ENCODE data around the gene ZP4.

The ZP4 gene, protein sequence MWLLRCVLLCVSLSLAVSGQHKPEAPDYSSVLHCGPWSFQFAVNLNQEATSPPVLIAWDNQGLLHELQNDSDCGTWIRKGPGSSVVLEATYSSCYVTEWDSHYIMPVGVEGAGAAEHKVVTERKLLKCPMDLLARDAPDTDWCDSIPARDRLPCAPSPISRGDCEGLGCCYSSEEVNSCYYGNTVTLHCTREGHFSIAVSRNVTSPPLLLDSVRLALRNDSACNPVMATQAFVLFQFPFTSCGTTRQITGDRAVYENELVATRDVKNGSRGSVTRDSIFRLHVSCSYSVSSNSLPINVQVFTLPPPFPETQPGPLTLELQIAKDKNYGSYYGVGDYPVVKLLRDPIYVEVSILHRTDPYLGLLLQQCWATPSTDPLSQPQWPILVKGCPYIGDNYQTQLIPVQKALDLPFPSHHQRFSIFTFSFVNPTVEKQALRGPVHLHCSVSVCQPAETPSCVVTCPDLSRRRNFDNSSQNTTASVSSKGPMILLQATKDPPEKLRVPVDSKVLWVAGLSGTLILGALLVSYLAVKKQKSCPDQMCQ
- 0 reads per million in 2 donors for total RNA-seq

DNA sequence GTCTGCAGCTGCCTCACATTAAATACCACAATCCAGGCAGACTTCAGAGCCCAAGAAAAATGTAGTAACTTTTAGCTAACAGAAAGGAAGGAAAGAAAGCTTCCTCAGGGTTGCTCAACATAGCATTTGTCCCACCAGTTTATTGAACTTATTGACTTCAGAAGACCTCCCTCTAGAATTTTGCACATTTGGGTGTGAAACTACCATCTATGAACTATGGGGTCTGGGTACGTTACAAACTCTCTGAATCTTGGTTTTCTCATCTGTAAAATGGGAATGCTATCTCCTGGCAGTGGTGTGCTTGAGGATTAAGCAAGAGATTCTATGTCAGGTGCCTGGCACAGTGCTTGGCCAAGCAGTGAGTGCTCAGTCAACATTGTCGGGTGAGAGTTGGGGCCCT, at the start of gene ZP4:
TSS of gene ZP4 (minus strand) at position 101 of the 400 bp plus-strand sequence. CDS start 287 bp downstream, outside the sequence.
- DNase-seq: no peak

GRCh38 chr1:237938553-237938952, 47.8 kb upstream of the ZP4 start:
- no peak for DNase-seq

GRCh38 chr1:237938068-237938467, 47.3 kb upstream of the ZP4 start:
- no peak for DNase-seq

- DNase-seq: no peak
Observed at GRCh38 chr1:237932816-237933215, 42.1 kb upstream of the ZP4 start.

GRCh38 chr1:237931581-237931980, 40.9 kb upstream of the ZP4 start:
- DNase-seq: no peak

DNA sequence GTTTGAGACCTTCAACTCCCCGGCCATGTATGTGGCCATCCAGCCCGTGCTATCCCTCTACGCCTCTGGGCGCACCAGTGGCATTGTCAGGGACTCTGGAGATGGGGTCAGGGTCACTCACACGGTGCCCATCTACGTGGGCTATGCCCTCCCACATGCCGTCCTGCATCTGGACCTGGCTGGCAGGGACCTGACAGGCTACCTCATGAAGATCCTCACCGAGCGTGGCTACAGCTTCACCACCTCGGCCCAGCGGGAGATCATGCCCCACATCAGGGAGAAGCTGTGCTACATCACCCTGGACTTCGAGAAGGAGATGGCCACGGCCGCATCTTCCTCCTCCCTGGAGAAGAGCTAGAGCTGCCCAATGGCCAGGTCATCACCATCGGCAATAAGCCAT, 36.5 kb upstream of the ZP4 start:
- DNase-seq: no peak

GRCh38 chr1:237921306-237921705, 30.6 kb upstream of the ZP4 start:
- no peak for DNase-seq

DNA sequence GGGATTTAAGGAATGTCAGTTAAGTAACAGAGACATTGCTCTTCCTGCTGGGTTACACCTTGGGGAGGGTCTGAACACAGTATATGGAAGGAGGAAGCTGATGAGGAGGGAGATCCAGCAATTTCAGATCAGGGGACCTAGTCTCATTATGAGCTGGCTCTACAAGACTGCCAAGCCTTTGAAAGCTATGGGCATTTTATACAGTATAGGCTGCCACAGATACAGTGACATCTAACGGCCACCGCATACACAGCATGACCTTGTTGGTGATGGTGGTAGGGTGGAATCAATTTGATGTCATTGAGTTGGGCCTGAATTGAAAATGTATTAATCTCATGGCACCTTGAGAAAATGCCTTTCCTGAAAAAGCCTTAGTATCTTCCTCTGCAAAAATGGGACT, 22.6 kb upstream of the ZP4 start:
- no peak for DNase-seq

DNA sequence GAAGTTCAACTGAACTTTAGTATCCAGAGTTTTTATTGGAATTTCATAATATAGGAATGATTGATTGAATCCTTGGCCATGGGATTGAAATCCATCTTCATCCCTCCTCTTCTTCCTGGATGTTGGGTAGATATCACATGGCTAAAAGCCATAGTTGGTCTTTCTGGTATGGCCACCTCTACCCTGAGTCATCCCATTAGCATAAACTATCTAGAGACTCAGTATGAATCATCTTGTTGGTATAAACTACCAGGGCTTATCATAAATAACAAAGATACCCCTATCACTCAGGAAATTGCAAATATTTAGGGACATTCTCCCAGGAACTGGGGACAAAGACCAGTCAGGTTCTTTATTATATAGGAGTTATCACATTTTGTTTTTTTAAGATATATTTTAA, 21.2 kb upstream of the ZP4 start:
- DNase-seq: no peak

- DNase-seq: no peak
Observed at GRCh38 chr1:237910834-237911233, 20.1 kb upstream of the ZP4 start.

DNA sequence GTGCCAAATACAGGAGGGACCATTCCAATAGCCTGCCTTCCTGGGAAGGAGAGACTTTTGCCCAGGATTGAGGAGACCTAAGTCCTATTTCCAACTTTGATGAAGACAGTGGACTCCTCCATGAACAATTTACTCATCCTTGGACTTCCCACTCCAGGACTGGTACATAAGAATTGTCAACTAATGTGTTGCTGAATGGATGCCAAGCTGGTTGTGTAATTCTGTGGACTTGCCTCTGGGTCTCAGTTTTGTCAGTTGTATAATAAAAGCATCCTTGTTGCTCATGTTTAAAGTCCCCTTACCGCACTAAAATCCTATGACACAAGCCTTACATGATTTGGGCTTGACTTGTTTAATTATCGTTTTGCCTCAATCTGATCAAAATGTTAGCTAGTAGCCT, 13.2 kb upstream of the ZP4 start:
- no peak for DNase-seq

DNA sequence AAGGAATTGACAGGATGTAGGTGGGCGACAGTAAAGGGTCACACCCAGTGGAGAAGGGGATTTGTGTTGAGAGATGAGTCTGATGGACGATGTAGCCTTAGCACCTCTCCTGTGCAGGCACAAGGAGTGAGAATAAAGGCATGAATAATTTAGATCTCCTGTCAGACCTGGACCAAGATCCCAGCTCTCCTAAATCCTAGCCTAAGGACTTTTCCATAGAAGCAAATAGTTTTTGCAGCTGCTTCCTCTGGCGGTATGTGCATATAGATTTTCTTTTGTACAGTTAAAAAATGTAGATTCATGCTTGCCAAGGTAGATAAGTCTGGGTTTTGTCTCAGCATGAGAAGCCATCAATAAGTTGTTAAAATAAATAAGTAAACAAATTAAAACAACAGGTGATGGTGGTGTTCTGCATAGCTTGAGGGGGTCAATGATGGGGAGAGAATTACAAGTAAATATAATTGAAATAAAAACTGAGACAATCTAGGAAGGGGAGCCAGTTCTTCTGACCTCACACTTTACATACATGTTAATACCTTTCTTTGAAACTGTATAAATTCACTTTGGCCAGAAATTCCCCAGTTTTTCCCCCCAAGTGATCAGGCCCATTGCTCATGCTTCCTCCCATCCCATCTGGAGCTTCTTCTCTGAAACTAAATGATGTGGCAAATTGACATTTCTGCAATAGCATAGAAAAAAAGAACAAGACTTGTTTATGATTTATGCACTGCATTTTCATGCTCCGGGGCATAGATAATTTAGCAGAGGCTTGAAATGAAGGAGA, 12.4 kb upstream of the ZP4 start:
- no peak for DNase-seq

DNA sequence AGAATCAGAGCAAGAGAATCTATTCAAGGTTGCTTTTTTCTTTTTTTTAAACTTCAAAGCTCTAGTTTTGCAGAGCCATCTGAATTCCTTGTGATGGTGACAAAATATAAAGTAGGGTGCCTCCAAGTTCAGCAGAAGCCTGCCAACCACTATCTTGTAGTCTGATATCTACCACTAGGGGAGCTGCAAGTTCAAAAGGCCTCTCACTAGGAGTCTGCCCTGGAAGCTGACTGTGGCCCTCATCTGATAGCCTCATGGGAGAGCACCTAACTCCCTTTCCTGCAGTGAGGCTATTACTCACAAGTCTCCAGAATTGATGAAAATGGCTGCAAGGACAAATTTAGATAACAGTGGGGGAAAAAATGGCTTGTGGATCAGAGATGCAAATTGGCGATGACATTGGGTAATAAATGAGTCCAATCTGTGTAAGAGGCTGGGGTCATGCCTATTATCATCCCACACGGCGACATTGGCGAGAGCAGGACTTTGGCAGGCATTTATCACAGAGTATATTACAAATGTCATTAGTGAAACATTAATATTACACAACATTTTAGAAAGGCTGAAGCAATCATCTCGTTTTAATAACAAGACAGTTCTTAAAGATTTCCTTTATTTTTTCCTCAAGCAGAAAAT, 10.7 kb upstream of the ZP4 start:
- DNase-seq: no peak

- no peak for DNase-seq
Observed at GRCh38 chr1:237895630-237896029, 4.9 kb upstream of the ZP4 start.

DNA sequence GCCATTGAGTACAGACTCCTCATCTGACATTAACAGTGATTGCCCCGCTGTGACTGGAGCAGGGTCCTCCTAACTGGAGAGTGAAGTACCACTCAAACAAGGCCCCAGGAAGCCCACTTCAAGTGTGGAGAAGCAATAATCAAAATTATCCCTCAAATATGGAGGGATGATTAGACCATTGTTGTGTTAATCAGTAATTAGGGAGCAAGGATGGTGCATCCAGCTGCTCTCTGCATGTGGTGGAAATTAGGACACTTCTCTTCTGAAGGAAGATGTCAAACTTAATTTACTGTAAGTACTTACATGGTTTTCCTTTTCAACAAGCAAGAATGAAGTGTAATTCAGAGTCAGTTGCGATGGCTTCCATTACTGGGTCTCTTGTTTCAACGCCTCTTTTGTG, 3.4 kb upstream of the ZP4 start:
- no peak for DNase-seq

DNA sequence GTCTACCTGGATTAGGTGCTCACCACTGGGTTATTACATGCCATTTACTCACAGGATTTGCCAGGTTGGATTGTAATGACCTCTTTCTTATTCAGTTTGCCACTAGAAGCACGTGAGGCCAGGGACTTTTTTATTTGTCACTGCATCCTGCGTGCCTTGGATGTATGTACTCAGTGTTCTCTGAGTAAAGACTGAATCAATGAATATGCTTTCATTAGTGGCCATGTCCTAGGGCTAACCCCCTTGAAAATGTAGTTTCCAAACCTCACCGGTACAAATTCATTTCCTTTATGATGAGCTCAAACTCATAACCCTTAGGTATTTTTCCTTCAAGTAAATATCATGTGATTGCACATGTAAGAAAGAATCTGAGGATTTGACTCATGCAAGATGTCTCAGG, 1.3 kb upstream of the ZP4 start:
- DNase-seq: no peak

GRCh38 chr1:237891266-237891665, 544 bp upstream of the ZP4 start:
- DNase-seq: no peak

GRCh38 chr1:237890416-237890815, 306 bp downstream of the ZP4 start:
- no peak for DNase-seq

- DNase-seq: no peak
Observed at GRCh38 chr1:237888143-237888542, 2.6 kb downstream of the ZP4 start.

- no peak for DNase-seq
Observed at GRCh38 chr1:237887542-237887941, 3.2 kb downstream of the ZP4 start.

DNA sequence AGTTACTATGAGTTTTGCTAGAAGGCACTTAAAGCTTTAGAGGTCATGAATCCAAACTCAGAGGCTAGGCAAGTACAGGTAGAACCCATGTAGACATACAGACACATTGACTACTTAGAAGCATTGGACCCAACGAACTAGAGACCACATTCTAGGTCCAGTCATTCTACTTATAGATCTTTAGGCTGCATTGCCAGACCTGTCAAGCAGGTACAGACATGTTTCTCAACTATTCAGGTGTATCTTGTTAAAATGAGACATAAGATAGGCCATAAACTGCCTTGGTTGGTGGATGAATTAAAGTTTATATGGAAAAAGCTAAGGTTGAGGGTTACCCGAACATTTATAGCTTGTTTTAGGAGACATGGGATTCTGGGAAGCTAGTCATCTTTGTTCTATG, 6.5 kb downstream of the ZP4 start:
- no peak for DNase-seq

DNA sequence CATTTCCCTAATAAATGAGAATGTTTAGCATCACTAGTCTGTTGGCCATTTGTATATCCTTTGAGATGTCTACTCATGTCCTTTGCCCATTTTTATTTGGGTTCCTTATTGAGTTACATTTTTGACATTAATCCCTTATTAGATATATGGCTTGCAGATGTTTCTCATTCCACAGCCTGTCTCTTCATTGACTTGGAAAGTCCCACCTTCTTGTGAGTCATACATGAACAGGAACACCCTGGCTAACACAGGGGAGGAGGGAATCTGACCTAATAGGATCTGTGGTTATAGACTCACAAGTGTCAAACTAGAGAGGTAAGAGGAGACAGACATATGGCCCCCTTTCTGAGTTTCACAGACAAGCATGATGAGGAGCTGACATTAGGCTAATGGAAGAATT, 11.5 kb downstream of the ZP4 start:
- DNase-seq: no peak

DNA sequence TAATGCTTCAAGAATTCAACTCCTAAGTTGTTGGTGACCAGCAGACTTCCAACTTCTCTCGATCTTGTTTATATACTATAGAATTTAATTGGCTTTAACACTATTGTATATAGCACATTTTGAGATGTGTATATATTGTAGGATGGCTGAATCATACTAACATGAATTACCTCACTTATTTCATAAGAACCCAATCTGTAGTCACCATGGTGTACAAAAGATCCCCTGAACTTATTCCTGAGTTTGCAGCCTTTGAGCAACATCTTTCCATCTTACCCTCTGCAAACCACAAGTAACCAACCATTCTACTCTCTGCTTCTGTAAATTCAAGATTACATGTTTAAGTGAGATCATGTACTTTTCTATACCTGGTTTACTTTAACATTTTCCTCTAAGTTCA, 12.3 kb downstream of the ZP4 start:
- DNase-seq: no peak

- DNase-seq: no peak
Observed at GRCh38 chr1:237877631-237878030, 13.1 kb downstream of the ZP4 start.
